NCI-H460 (cell line): ENCODE data around the gene LHFPL6. TPM values are rescaled to one million over a fixed set of nuclear protein-coding genes. Genes with fewer than 3 reads are reported as not detected.

Experiments
- DNase-seq: peaks from one replicate; pipeline ENCODE4 v3.0.0-alpha.2; 2016; ENCODE audit warnings: low read depth; ENCODE audit errors: extremely low read depth
- total RNA-seq: library from RNA; depleted of rRNA; stranded (reverse); fragments of >200 nt; shearing (Covaris generic); gene quantifications from 2 replicates; pipeline ENCODE4 v1.2.3, GENCODE V29; 2014

The LHFPL6 gene
- total RNA-seq, 1 experiment from 2014 or later: 19.4 TPM

GRCh38 chr13:39419068-39419467, 183.9 kb downstream of the LHFPL6 start:
- no peak for DNase-seq

GRCh38 chr13:39418424-39418823, 184.6 kb downstream of the LHFPL6 start:
- DNase-seq: no peak

DNA sequence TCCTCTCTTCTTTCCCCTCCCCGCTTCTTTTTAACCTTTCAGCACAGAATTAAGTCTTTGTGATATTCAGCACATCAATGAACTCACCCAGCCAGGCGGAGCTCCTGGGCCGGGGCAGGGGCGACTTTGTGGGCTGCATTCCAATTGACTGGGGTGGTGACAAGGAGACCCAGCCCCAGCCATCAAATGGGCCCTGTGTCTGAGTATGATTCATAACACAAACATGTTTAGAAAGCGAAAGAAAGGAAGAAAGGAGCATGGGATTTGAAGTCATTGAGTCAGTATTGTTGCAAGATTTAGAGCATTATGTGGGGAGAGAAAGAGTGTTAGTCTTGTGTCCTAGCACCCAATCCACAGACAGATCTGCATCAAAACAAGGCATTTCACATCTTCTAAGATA, 185.3 kb downstream of the LHFPL6 start:
- DNase-seq: no peak

GRCh38 chr13:39417131-39417530, 185.9 kb downstream of the LHFPL6 start:
- DNase-seq: no peak

GRCh38 chr13:39415008-39415802, 187.8 kb downstream of the LHFPL6 start:
- no peak for DNase-seq

DNA sequence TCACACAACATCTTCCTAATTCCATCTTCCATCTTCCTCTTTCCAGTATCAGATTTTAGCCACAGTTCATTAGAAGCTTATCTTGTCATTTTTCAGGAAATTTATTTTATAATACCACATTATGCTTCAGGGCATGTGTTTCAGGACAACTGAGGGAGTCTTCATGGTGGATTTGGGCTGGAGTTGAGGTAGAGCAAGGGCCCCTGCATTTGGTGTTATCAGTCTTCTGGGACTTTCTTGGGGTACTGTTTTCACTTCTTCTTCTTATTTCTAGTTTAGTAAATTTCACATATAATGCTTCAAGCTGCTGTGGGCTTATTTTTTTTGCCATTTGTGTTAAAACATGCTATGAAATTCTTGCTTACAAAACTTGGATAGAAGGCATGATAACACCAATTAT, 188.7 kb downstream of the LHFPL6 start:
- DNase-seq: no peak

- no peak for DNase-seq
Observed at GRCh38 chr13:39411511-39411910, 191.5 kb downstream of the LHFPL6 start.

DNA sequence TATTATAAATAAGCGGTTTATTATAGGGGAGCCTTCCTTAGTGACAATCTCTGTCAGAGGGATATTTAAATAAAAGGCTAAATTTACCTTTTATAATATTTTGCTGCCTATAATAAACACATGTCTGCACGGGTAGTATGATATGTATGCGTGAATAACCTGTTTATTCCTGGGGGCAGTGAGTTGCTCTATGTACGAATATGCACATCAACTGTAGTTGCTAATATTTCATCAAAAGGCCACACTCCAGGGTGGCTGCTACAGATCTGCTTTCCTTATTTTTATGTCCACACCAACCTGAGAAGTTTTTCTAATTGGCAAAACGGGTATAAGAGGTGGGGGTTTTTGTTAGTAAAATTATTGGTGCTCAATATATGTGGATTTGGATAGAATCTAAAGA, 192.0 kb downstream of the LHFPL6 start:
- no peak for DNase-seq

DNA sequence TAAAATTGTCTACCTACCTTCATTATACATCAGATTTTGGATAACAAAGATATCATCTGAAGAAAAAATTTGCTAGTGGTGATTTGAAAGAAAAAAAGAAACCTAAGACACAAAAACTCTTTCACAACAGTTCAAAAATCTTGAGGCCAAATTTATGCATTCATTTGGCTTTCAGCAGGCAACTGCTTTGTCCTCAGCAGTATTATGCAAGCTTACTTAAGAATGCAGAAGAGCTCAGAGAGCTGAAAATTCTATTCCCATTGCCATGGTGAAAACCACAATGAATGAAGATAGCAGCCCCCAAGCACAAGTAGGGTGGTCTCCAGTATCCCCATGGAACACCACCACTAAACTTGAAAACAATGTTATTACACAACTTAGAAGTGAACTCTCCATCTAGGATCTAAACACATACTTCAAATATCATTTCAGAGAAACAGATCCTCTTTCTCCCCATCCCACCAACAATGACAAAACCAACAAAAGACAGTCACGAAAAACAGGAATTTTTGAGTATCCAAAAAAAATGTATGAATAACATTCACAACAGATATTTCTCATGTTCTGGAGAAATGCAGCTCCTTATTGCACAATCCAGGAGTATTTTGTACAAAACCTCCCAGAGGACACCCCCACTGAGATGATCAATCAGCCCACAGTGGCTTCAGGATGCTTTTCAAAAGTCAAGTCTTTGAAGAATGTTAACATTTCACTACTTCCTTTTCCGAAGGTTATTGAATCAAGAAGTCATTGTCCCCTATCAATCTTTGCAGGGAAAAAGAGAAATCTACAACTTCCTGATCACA, 192.7 kb downstream of the LHFPL6 start:
- no peak for DNase-seq

- no peak for DNase-seq
Observed at GRCh38 chr13:39408512-39408911, 194.5 kb downstream of the LHFPL6 start.

GRCh38 chr13:39407786-39408185, 195.2 kb downstream of the LHFPL6 start:
- DNase-seq: no peak

DNA sequence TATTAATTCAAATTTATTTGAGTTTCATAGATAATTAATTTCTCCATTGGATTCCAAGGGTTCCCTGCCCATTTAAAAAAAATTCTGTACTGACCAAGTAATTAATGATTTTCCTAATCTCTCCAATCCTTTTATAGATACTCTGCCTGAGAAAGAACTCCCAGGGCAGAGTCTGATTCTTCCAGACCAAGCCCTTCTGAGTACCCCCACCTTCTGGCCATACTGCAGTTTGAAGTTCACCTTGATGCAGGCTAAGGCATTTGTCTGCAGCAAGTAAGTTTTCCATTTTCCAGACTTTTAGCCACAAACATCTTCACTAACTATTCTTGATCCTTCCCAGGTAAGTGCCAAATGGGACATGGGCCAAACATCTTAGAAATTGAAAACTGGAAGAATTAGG, 195.9 kb downstream of the LHFPL6 start:
- no peak for DNase-seq

- DNase-seq: no peak
Observed at GRCh38 chr13:39406688-39407087, 196.3 kb downstream of the LHFPL6 start.

- no peak for DNase-seq
Observed at GRCh38 chr13:39405596-39406205, 197.3 kb downstream of the LHFPL6 start.

DNA sequence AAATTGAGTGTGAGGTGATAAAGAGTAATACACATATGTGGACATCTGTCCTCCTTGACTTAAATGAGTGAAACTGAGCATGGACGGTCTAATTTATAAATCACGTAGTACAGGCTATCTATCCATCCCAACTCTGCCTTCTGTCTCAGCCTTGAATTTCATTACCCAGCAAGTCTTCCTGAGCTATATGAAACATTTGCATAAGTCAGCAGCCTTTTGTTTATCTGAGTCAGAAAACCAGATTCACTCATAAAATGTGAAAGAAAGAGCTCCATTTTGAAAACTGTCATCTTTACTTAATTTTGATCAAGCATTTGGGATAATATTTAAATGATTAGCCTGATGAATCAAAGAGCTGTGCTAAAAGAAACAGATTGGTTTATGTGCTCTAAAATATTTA, 197.9 kb downstream of the LHFPL6 start:
- no peak for DNase-seq

DNA sequence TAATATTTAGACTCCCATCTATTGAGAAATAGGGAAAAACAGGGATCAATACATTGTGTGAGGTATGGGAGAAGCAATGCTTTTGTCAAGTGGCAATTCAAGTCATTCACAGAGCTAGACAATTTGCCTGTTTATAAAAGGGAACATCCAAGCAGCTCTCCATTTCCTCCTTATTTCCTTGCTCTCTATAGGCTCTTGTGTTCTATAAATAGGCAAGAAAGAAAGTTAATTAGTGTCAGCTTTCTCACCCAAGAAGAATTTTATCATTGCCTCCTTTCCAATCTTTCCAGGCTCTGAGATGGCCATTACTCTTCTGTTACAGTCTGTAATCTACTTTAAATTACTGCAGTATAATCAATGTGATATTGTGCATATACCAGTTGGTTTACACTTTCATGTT, 199.9 kb downstream of the LHFPL6 start:
- DNase-seq: no peak

- no peak for DNase-seq
Observed at GRCh38 chr13:39402221-39402970, 200.6 kb downstream of the LHFPL6 start.

GRCh38 chr13:39401756-39402155, 201.2 kb downstream of the LHFPL6 start:
- no peak for DNase-seq

DNA sequence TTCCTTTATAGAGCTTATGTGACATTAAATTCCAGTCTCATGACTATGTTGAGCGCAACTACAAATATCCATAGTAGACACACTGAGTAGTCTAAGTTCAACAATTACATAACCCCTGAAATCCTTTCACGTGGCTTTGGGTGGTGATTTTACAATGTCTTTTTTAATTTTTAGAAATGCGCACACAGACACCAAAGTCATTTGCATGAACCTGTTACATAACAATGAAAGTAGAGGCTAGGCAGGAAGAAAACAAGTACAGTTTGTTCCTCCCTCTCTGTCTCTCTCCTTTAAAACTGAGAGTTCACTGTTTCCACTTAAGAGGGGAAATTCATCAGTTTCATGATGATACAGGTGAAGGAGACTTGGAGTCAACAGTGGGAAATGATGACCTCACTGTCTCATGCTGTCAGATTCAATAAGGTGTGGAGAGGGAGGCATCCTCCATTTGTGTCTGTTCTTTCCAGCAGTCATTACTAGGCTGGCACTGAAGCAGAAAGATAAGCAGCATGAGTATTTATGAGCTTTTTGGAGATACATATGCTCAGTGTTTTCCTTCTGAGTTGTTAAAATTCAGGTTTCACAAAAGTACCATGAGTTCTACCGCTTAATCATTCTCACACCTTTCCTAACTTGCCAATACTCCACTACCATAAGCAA, 201.8 kb downstream of the LHFPL6 start:
- DNase-seq: no peak

DNA sequence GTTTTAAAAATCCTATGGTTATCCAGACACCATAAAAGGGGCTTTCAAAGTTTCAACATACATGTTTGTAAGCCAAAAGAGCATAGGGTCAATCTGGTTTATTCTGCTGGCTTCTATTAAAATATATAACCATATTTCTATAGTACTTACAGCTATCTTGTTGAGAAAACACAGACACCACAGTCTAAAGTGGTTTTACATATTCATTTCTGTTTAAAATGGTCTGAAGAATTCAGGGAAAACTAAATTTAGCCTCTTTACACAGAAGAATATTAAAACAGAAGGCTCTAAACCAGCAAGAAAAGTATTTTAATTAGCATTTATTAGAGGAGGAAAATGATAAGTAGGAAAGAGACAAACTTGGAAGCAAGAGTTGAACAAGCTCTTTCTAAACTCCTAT, 203.9 kb downstream of the LHFPL6 start:
- no peak for DNase-seq
